ENCODE results near the gene THYN1. TPM values are rescaled to one million over a fixed set of nuclear protein-coding genes. Genes with fewer than 3 reads are reported as not detected.
A peak's percentile ranks its signal among the peaks of the same experiment; 100 is the strongest.

THYN1 gene
- total and polyA plus RNA-seq, 2 of the 13 experiments (the other 11 are each of a cell fraction or from before 2014, with no cell fraction given): 36.1 to 87.6 TPM

DNA sequence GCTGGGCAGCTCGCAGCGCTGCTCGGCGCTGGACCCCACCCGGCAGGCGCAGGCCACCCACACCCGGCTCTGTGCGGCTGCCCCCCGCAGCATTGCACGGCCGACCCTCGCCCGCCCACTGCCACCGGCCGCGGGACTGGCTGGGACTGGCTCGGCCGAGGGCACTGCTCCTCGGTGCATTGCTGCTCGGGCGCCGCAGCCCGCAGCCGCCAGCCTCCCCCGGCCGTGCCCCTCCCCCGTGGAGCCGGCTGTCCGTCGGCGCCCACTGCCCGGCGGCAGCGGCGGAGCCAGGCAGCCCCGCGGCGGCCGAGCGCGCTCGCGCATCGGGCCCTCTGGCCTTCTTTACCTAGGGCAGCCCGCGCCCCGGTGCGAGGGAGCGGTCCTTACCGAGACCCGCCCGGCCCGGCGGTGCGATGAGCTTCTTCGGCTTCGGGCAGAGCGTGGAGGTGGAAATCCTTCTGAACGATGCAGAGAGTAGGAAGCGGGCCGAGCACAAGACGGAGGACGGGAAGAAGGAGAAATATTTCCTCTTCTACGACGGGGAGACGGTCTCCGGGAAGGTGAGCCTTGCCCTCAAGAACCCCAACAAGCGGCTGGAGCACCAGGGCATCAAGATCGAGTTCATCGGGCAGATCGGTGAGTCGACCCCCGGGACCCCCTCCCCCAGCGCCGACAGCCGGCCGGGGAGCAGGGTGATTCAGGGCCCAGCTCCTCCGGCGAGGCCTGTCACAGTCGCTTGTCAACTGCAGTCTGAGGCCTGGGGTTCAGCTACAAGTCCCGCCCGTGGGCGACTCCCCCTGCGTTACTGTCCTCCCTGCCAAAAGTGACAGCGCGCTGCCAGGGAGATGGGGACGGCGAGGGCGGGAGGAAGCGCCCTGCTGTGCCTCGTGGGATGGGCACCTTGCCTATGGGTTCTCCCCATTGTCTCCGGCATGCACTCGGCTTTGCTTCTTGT lies 28.2 kb downstream of the THYN1 start (continued):
- TF ChIP-seq, protein P1, sequence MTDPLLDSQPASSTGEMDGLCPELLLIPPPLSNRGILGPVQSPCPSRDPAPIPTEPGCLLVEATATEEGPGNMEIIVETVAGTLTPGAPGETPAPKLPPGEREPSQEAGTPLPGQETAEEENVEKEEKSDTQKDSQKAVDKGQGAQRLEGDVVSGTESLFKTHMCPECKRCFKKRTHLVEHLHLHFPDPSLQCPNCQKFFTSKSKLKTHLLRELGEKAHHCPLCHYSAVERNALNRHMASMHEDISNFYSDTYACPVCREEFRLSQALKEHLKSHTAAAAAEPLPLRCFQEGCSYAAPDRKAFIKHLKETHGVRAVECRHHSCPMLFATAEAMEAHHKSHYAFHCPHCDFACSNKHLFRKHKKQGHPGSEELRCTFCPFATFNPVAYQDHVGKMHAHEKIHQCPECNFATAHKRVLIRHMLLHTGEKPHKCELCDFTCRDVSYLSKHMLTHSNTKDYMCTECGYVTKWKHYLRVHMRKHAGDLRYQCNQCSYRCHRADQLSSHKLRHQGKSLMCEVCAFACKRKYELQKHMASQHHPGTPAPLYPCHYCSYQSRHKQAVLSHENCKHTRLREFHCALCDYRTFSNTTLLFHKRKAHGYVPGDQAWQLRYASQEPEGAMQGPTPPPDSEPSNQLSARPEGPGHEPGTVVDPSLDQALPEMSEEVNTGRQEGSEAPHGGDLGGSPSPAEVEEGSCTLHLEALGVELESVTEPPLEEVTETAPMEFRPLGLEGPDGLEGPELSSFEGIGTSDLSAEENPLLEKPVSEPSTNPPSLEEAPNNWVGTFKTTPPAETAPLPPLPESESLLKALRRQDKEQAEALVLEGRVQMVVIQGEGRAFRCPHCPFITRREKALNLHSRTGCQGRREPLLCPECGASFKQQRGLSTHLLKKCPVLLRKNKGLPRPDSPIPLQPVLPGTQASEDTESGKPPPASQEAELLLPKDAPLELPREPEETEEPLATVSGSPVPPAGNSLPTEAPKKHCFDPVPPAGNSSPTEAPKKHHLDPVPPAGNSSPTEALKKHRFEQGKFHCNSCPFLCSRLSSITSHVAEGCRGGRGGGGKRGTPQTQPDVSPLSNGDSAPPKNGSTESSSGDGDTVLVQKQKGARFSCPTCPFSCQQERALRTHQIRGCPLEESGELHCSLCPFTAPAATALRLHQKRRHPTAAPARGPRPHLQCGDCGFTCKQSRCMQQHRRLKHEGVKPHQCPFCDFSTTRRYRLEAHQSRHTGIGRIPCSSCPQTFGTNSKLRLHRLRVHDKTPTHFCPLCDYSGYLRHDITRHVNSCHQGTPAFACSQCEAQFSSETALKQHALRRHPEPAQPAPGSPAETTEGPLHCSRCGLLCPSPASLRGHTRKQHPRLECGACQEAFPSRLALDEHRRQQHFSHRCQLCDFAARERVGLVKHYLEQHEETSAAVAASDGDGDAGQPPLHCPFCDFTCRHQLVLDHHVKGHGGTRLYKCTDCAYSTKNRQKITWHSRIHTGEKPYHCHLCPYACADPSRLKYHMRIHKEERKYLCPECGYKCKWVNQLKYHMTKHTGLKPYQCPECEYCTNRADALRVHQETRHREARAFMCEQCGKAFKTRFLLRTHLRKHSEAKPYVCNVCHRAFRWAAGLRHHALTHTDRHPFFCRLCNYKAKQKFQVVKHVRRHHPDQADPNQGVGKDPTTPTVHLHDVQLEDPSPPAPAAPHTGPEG (CRISPR knock-in tag; IDR thresholded peaks at IDR 0.05): no peak
- TF ChIP-seq ZNF746 (CRISPR knock-in tag; IDR thresholded peaks at IDR 0.05): 0 out of 2 replicates have a peak, but pooled peaks have one; percentile 10
- no peak for TF ChIP-seq SRF (IDR thresholded peaks at IDR 0.05; ENCODE audit: low read depth, low read length)
- no peak for TF ChIP-seq ZNF776 (CRISPR knock-in tag; IDR thresholded peaks at IDR 0.05)
- no peak for TF ChIP-seq SMAD3 (CRISPR knock-in tag; IDR thresholded peaks at IDR 0.05)
- TF ChIP-seq, protein P2, sequence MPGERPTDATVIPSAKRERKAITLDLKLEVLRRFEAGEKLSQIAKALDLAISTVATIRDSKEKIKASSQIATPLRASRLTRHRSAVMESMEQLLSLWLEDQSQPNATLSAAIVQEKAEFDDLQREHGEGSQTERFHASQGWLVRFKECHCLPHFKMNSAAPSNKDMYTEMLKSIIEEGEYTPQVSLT (CRISPR knock-in tag; IDR thresholded peaks at IDR 0.05; ENCODE audit: borderline replicate concordance, low read depth): no peak
- no peak for TF ChIP-seq ZNF17 (CRISPR knock-in tag; IDR thresholded peaks at IDR 0.05)
- peak; percentile 19 for TF ChIP-seq RBFOX2 (IDR thresholded peaks at IDR 0.05; ENCODE audit: low read depth, low read length)
- TF ChIP-seq, protein P3, sequence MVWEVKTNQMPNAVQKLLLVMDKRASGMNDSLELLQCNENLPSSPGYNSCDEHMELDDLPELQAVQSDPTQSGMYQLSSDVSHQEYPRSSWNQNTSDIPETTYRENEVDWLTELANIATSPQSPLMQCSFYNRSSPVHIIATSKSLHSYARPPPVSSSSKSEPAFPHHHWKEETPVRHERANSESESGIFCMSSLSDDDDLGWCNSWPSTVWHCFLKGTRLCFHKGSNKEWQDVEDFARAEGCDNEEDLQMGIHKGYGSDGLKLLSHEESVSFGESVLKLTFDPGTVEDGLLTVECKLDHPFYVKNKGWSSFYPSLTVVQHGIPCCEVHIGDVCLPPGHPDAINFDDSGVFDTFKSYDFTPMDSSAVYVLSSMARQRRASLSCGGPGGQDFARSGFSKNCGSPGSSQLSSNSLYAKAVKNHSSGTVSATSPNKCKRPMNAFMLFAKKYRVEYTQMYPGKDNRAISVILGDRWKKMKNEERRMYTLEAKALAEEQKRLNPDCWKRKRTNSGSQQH (CRISPR knock-in tag; IDR thresholded peaks at IDR 0.05; ENCODE audit: low read depth): no peak
- TF ChIP-seq HNRNPK (IDR thresholded peaks at IDR 0.05; ENCODE audit: low read depth, low read length, poor library complexity, severe bottlenecking): no peak
- peak; percentile 35; the same call in 1 of the 2 replicates for TF ChIP-seq ZNF34 (CRISPR knock-in tag; IDR thresholded peaks at IDR 0.05; ENCODE audit: borderline replicate concordance)
- TF ChIP-seq, protein P4, sequence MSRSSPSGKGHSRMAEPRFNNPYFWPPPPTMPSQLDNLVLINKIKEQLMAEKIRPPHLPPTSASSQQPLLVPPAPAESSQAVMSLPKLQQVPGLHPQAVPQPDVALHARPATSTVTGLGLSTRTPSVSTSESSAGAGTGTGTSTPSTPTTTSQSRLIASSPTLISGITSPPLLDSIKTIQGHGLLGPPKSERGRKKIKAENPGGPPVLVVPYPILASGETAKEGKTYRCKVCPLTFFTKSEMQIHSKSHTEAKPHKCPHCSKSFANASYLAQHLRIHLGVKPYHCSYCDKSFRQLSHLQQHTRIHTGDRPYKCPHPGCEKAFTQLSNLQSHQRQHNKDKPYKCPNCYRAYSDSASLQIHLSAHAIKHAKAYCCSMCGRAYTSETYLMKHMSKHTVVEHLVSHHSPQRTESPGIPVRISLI (CRISPR knock-in tag; IDR thresholded peaks at IDR 0.05; ENCODE audit: borderline replicate concordance): no peak
- peak; percentile 76; the same call in 1 of the 2 replicates for TF ChIP-seq HES4 (CRISPR knock-in tag; IDR thresholded peaks at IDR 0.05; ENCODE audit: borderline replicate concordance)
- no peak for TF ChIP-seq ZFP36L1 (CRISPR knock-in tag; IDR thresholded peaks at IDR 0.05)
- 0 out of 2 replicates have a peak, but pooled peaks have one; percentile 1 for TF ChIP-seq SPEN (CRISPR knock-in tag; IDR thresholded peaks at IDR 0.05; ENCODE audit: low read depth)
- 0 out of 2 replicates have a peak, but pooled peaks have one; percentile 4 for TF ChIP-seq TMF1 (CRISPR knock-in tag; IDR thresholded peaks at IDR 0.05; ENCODE audit: low read depth)
